ENCODE measurements around the gene C12orf42. TPM values are rescaled to one million over a fixed set of nuclear protein-coding genes. Genes with fewer than 3 reads are reported as not detected.

Gene C12orf42
- total and polyA plus RNA-seq, 10 of the 15 experiments (the other 5 are each of a cell fraction or from before 2014, with no cell fraction given) = 1.4 to 7.0 (median 2.4) TPM

DNA sequence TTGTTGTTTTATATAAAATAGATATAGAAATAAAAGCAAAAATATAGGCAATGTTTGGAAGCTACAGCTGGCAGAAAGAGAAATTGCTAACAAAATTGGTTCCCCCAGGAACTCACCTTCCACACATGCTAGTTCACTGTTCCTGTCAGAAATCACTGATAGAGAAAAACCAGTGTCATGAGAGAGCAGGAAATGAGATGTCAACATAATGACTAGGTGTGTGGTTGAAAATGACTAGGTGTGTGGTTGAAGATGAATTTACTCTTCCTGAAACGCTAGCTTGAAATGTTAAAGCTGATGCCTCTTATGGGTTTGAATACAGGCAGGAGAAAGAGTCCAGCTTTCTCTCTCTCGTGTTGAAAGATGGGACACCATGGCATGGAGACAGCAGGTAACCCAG is 216.3 kb downstream of the C12orf42 start (continued):
- TF ChIP-seq, protein P1, sequence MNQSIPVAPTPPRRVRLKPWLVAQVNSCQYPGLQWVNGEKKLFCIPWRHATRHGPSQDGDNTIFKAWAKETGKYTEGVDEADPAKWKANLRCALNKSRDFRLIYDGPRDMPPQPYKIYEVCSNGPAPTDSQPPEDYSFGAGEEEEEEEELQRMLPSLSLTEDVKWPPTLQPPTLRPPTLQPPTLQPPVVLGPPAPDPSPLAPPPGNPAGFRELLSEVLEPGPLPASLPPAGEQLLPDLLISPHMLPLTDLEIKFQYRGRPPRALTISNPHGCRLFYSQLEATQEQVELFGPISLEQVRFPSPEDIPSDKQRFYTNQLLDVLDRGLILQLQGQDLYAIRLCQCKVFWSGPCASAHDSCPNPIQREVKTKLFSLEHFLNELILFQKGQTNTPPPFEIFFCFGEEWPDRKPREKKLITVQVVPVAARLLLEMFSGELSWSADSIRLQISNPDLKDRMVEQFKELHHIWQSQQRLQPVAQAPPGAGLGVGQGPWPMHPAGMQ (IDR thresholded peaks at IDR 0.05; ENCODE audit: borderline replicate concordance) = no peak
- TF ChIP-seq RAD51 (IDR thresholded peaks at IDR 0.05) (0 out of 2 replicates have a peak, but pooled peaks have one; percentile 30), NBN (IDR thresholded peaks at IDR 0.05) (peak; percentile 84; the same call in 1 of the 2 replicates), CEBPB (IDR thresholded peaks at IDR 0.05; ENCODE audit: borderline replicate concordance in 1 of 2, low read depth in 2 of 2, low read length in 2 of 2) (peak in 1 of 2 experiments; percentile 58; a peak in 1 of 4 replicates), SPI1 (IDR thresholded peaks at IDR 0.05; ENCODE audit: borderline replicate concordance, insufficient read depth, low read depth, low read length) (peak; percentile 67), EED (IDR thresholded peaks at IDR 0.05; ENCODE audit: low read depth) (peak; percentile 94), POLR2A (IDR thresholded peaks at IDR 0.05; ENCODE audit: low read depth, low read length) (no peak), SIN3A (IDR thresholded peaks at IDR 0.05; ENCODE audit: low read depth, low read length) (no peak), CBX5 (IDR thresholded peaks at IDR 0.05; ENCODE audit: low read depth) (peak; percentile 72), EGR1 (IDR thresholded peaks at IDR 0.05; ENCODE audit: borderline replicate concordance in 1 of 2, low read depth in 2 of 2, low read length in 2 of 2) (no peak), SMAD1 (IDR thresholded peaks at IDR 0.05; ENCODE audit: low read depth, partially characterized antibody) (peak; percentile 49), YY1 (IDR thresholded peaks at IDR 0.05; ENCODE audit: low read depth, low read length) (no peak), RCOR1 (conservative IDR thresholded peaks at IDR 0.05; ENCODE audit: low read depth, low read length) (no peak), PAX5 (IDR thresholded peaks at IDR 0.05; ENCODE audit: borderline replicate concordance, low read depth, low read length) (peak; percentile 88; the same call in 1 of the 2 replicates), ZNF384 (IDR thresholded peaks at IDR 0.05; ENCODE audit: borderline replicate concordance, low read depth, low read length) (no peak), ZNF622 (IDR thresholded peaks at IDR 0.05) (no peak), SMARCA5 (IDR thresholded peaks at IDR 0.05) (no peak; the same call in 1 of the 2 replicates)
- TF ChIP-seq, protein P2, sequence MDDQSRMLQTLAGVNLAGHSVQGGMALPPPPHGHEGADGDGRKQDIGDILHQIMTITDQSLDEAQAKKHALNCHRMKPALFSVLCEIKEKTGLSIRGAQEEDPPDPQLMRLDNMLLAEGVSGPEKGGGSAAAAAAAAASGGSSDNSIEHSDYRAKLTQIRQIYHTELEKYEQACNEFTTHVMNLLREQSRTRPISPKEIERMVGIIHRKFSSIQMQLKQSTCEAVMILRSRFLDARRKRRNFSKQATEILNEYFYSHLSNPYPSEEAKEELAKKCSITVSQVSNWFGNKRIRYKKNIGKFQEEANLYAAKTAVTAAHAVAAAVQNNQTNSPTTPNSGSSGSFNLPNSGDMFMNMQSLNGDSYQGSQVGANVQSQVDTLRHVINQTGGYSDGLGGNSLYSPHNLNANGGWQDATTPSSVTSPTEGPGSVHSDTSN (IDR thresholded peaks at IDR 0.05; ENCODE audit: insufficient replicate concordance, low read depth, low read length) = peak; percentile 67
- TF ChIP-seq, protein P3, sequence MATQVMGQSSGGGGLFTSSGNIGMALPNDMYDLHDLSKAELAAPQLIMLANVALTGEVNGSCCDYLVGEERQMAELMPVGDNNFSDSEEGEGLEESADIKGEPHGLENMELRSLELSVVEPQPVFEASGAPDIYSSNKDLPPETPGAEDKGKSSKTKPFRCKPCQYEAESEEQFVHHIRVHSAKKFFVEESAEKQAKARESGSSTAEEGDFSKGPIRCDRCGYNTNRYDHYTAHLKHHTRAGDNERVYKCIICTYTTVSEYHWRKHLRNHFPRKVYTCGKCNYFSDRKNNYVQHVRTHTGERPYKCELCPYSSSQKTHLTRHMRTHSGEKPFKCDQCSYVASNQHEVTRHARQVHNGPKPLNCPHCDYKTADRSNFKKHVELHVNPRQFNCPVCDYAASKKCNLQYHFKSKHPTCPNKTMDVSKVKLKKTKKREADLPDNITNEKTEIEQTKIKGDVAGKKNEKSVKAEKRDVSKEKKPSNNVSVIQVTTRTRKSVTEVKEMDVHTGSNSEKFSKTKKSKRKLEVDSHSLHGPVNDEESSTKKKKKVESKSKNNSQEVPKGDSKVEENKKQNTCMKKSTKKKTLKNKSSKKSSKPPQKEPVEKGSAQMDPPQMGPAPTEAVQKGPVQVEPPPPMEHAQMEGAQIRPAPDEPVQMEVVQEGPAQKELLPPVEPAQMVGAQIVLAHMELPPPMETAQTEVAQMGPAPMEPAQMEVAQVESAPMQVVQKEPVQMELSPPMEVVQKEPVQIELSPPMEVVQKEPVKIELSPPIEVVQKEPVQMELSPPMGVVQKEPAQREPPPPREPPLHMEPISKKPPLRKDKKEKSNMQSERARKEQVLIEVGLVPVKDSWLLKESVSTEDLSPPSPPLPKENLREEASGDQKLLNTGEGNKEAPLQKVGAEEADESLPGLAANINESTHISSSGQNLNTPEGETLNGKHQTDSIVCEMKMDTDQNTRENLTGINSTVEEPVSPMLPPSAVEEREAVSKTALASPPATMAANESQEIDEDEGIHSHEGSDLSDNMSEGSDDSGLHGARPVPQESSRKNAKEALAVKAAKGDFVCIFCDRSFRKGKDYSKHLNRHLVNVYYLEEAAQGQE (IDR thresholded peaks at IDR 0.05; ENCODE audit: low read depth, low read length) = no peak
- TF ChIP-seq, protein P4, sequence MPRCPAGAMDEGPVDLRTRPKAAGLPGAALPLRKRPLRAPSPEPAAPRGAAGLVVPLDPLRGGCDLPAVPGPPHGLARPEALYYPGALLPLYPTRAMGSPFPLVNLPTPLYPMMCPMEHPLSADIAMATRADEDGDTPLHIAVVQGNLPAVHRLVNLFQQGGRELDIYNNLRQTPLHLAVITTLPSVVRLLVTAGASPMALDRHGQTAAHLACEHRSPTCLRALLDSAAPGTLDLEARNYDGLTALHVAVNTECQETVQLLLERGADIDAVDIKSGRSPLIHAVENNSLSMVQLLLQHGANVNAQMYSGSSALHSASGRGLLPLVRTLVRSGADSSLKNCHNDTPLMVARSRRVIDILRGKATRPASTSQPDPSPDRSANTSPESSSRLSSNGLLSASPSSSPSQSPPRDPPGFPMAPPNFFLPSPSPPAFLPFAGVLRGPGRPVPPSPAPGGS (IDR thresholded peaks at IDR 0.05; ENCODE audit: borderline replicate concordance, insufficient read depth, low read depth, low read length, poor library complexity, severe bottlenecking) = peak; percentile 79
- TF ChIP-seq, protein P5, sequence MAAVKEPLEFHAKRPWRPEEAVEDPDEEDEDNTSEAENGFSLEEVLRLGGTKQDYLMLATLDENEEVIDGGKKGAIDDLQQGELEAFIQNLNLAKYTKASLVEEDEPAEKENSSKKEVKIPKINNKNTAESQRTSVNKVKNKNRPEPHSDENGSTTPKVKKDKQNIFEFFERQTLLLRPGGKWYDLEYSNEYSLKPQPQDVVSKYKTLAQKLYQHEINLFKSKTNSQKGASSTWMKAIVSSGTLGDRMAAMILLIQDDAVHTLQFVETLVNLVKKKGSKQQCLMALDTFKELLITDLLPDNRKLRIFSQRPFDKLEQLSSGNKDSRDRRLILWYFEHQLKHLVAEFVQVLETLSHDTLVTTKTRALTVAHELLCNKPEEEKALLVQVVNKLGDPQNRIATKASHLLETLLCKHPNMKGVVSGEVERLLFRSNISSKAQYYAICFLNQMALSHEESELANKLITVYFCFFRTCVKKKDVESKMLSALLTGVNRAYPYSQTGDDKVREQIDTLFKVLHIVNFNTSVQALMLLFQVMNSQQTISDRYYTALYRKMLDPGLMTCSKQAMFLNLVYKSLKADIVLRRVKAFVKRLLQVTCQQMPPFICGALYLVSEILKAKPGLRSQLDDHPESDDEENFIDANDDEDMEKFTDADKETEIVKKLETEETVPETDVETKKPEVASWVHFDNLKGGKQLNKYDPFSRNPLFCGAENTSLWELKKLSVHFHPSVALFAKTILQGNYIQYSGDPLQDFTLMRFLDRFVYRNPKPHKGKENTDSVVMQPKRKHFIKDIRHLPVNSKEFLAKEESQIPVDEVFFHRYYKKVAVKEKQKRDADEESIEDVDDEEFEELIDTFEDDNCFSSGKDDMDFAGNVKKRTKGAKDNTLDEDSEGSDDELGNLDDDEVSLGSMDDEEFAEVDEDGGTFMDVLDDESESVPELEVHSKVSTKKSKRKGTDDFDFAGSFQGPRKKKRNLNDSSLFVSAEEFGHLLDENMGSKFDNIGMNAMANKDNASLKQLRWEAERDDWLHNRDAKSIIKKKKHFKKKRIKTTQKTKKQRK (IDR thresholded peaks at IDR 0.05; ENCODE audit: low read depth, low read length) = no peak

Data from GM12878 (cell line).